NCI-H2107 treated with DMSO at 0.1 percent for 48 hours (cell line): Measurements from ENCODE around the gene CNTD1.
"Not testable (repeated sequence)": the region's sequence is repeated elsewhere in the genome, so short reads cannot be mapped to it uniquely, and the experiment has no call there.

ENCODE experiments used
- DNase-seq: peaks from one replicate; lab custom pipeline; 2025; ENCODE audit not compliant: unreplicated experiment; lab: John Stamatoyannopoulos, UW

The CNTD1 gene

GRCh38 chr17:42844761-42845555 lies 46.3 kb downstream of the CNTD1 start:
- no peak for DNase-seq

GRCh38 chr17:42845556-42845917 lies 46.9 kb downstream of the CNTD1 start:
- DNase-seq, result no peak

GRCh38 chr17:42845918-42846593 lies 47.4 kb downstream of the CNTD1 start:
- no peak for DNase-seq

GRCh38 chr17:42846594-42847280 lies 48.1 kb downstream of the CNTD1 start:
- DNase-seq, result no peak

- DNase-seq, result no peak
Observed at GRCh38 chr17:42848093-42848492, 49.4 kb downstream of the CNTD1 start.

- no peak for DNase-seq
Observed at GRCh38 chr17:42849031-42849430, 50.4 kb downstream of the CNTD1 start.

GRCh38 chr17:42849451-42850181 lies 51.0 kb downstream of the CNTD1 start:
- no peak for DNase-seq

- no peak for DNase-seq
Observed at GRCh38 chr17:42850954-42851353, 52.3 kb downstream of the CNTD1 start, which contains the start of gene AOC3. Gene AOC3 (plus strand): TSS chr17:42851199. CDS start chr17:42851344, 145 bp downstream.

GRCh38 chr17:42851371-42852240 lies 52.9 kb downstream of the CNTD1 start:
- not testable (repeated sequence) for DNase-seq

GRCh38 chr17:42852351-42852750 lies 53.7 kb downstream of the CNTD1 start:
- DNase-seq, result no peak

GRCh38 chr17:42853004-42853403 lies 54.3 kb downstream of the CNTD1 start:
- DNase-seq, result no peak

GRCh38 chr17:42853597-42853967 lies 54.9 kb downstream of the CNTD1 start:
- DNase-seq, result no peak

- DNase-seq, result no peak
Observed at GRCh38 chr17:42853968-42854790, 55.5 kb downstream of the CNTD1 start.

- DNase-seq, result no peak
Observed at GRCh38 chr17:42855048-42855596, 56.5 kb downstream of the CNTD1 start.

- DNase-seq, result not testable (repeated sequence)
Observed at GRCh38 chr17:42856093-42856492, 57.4 kb downstream of the CNTD1 start.

- DNase-seq, result not testable (repeated sequence)
Observed at GRCh38 chr17:42856516-42856915, 57.9 kb downstream of the CNTD1 start.

GRCh38 chr17:42857389-42857788 lies 58.7 kb downstream of the CNTD1 start:
- DNase-seq, result no peak
